Islet precursor cell (in vitro differentiated cells): ENCODE measurements around the gene ESPL1.
A peak's percentile ranks its signal among the peaks of the same experiment; 100 is the strongest.
"Not testable (repeated sequence)": the region's sequence is repeated elsewhere in the genome, so short reads cannot be mapped to it uniquely, and the experiment has no call there.

ENCODE experiments used
- DNase-seq: peaks from one replicate; pipeline ENCODE4 v3.0.0-alpha.2; 2018

ESPL1 gene

GRCh38 chr12:53306826-53307225, 38.7 kb downstream of the ESPL1 start:
- no peak for DNase-seq

GRCh38 chr12:53308276-53308675, 40.2 kb downstream of the ESPL1 start:
- DNase-seq: no peak

GRCh38 chr12:53313996-53314395, 45.9 kb downstream of the ESPL1 start:
- DNase-seq: no peak

- DNase-seq: no peak
These were observed 52.5 kb downstream of the ESPL1 start for GRCh38 chr12:53320352-53321195.

GRCh38 chr12:53324113-53324778, 56.1 kb downstream of the ESPL1 start:
- DNase-seq: peak; percentile 74

- peak; percentile 96 for DNase-seq
These were observed 56.8 kb downstream of the ESPL1 start for GRCh38 chr12:53324779-53325510.

- peak; percentile 70 for DNase-seq
These were observed 57.5 kb downstream of the ESPL1 start for GRCh38 chr12:53325511-53326061.

- DNase-seq: no peak
These were observed 58.5 kb downstream of the ESPL1 start for GRCh38 chr12:53326460-53327185.

- DNase-seq: no peak
These were observed 59.4 kb downstream of the ESPL1 start for GRCh38 chr12:53327435-53328042.

- peak; percentile 79 for DNase-seq
These were observed 59.9 kb downstream of the ESPL1 start for GRCh38 chr12:53328043-53328435.

GRCh38 chr12:53330671-53331070, 62.6 kb downstream of the ESPL1 start:
- DNase-seq: peak; percentile 50

GRCh38 chr12:53332339-53332738, 64.2 kb downstream of the ESPL1 start:
- not testable (repeated sequence) for DNase-seq

GRCh38 chr12:53332744-53333143, 64.6 kb downstream of the ESPL1 start:
- no peak for DNase-seq

GRCh38 chr12:53333289-53333688, 65.2 kb downstream of the ESPL1 start:
- peak; percentile 53 for DNase-seq

- no peak for DNase-seq
These were observed 65.7 kb downstream of the ESPL1 start for GRCh38 chr12:53333845-53334244.

GRCh38 chr12:53334822-53335221, 66.7 kb downstream of the ESPL1 start:
- DNase-seq: no peak

GRCh38 chr12:53336181-53336681, 68.1 kb downstream of the ESPL1 start, which contains the start of gene SP7:
SP7 (minus strand) TSS chr12:53336354; CDS start chr12:53335646, 708 bp downstream.
- DNase-seq: peak; percentile 80

GRCh38 chr12:53338017-53338416, 69.9 kb downstream of the ESPL1 start:
- DNase-seq: no peak

- no peak for DNase-seq
These were observed 70.8 kb downstream of the ESPL1 start for GRCh38 chr12:53338916-53339315.

GRCh38 chr12:53340398-53340797, 72.3 kb downstream of the ESPL1 start:
- no peak for DNase-seq
